HG03469 (cell line): ENCODE measurements around the gene MYH8.

ENCODE experiments used
- ATAC-seq: cut with Tn5 transposase; IDR thresholded peaks from one replicate; pipeline ENCODE4 v1.9.1; 2021; ENCODE audit warnings: mild to moderate bottlenecking, moderate library complexity, moderate number of reproducible peaks; ENCODE audit not compliant: unreplicated experiment

MYH8 gene

DNA sequence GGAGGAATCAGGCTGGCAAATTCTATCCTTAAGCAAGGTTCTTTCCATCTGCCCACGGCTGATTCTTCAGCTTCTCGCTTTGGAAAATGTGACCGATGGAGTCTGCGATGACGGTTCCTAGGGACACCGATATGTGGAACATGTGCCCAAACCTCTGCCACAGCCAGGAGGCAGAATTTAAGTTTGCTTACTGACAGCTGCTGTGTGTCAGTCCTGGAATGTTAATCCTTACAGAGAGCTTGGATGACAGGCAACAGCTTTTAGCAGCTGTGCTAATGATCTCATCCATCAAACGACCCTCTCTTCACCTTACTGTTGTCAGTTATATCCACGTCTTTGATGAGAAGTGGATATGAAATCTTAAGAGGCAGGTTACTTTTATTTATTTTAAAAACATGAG lies 37.6 kb downstream of the MYH8 start:
- no peak for ATAC-seq

DNA sequence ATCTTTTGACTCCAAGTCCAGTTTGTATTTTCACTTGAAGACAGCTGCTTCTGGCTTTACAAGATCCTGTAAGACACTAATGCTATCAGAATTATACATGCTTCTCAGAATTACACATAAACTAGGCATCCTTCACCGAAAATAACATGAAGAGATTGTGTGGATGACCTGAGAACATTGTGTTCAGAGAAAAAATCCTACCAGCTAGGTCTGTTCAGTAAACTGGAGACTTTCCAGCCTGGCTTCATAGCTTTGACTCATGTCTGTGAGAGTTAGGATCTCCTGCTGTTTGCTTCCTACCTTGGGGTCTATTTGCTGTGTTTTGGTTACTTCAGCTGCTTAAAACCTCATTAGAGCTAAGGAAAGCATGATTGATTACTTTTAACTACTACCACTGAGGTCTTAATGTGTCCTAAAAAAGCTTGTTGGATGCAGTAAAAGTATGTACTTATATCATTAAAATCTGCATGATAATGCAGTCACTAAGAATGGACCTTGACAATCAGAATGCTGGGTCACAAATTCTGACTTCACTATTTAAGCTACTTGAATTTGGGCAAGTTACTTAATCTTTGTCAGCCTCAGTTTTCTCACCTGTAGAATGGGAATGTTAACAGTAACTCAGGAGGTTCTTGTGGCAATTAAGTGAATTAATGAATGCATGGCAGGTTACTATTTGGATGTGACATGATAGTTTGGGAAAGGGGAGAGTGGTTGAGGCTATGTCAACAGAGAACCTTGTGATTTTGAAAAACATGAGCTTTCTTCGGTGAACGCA lies 40.9 kb downstream of the MYH8 start:
- no peak for ATAC-seq

DNA sequence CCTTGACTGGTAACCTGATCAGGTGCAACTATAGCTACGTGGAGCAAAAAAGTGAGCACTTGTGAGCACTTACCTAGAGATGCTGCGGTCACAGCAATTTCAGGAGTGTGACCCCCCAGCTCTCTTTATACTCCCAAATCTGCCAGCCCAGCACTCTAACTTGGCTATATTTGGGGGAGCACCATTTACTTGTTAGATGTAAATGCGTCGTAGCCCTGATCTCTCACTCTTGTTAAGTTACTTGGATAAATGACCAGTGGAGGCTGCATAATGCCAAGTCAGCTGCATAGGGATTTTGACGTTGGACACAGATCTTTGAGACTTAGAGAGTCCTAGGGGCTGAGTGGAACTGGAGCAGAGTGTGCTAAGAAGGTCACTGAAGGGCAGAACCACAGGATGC lies 48.8 kb downstream of the MYH8 start, which contains the start of gene MYH13:
MYH13 (minus strand) TSS at position 101 of the 400 bp plus-strand sequence. CDS start 8,476 bp downstream, outside the sequence.
- ATAC-seq, result no peak

DNA sequence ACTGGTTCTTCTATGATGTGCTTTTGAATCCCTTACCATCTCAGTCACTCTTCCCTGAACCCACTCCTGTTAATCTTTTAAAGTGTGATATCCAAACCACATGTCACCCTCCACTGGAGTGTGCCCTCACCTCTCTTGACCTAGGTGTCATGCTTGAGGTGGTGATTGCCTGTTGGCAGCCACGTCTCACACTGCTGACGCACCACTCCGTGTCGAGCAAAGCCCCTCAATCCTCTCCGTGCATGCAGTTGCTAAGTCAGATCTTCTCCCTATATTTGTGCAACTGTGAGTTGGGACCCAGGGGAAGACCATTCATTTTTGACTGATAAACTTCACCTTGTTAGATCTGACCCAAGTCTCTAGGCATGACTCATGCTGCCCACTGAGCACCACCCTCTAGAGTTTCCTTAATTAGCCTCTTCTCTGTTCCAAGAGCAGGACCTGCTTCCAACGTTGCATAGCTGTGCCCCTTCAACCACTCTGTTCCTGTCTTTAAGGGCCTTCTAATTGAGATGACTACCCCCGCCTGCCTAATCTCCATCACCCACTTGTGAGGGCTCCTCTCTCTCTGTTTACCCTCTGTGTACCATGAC lies 51.6 kb downstream of the MYH8 start:
- ATAC-seq, result no peak

DNA sequence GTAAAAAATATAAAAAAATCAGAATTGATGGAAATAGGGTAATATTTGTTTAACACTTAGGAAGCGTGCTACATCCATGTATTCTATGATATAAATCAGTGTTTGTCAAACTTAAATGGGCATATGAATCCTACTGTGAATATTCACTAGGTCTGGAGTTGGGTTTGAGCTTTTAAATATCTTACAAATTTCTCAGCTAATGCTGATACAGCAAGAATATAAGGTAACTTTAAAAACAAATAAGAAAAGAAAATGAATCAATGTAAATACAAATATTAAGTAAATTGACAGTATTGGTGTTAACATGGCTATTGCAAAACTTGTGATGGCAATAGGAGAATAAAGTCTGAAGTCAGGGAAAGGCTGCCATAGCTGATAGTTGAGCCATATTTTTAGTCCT lies 52.5 kb downstream of the MYH8 start:
- ATAC-seq, result no peak

DNA sequence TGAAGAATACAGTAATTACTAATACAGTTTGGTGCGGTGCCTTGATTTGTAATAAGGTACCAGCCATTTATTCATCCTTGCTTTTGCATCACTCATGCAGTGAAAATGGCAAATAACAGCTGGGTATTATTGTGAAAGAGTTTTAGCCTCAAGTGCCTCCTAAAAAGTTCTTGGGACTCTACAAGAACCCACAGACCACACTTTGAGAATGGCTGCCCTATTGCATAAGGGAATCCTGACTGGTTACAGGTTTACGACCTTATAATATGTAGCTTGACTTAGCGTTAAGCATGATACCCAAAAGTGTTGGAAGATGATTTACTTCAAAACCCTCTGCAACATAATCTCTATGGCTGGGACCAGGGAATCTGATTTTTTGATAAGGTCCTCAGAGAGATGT lies 53.2 kb downstream of the MYH8 start:
- ATAC-seq, result no peak

DNA sequence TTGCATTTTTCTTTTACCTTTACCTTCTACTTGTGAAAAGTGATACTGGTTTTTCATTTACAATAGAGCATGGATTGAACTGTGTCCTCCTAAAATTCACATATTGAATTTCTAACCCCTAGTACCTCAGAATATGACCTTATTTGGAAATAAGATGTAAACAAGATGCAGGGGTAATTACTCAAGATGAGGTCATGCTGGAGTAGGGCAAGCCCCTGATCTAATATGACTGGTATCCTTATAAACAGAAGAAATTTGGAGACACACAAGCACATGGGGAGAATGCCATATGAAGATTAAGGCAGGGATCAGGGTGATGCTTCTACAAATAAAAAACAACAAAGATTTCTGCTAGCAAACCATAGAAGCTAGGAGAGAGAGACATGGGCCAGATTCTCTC lies 61.2 kb downstream of the MYH8 start:
- no peak for ATAC-seq

DNA sequence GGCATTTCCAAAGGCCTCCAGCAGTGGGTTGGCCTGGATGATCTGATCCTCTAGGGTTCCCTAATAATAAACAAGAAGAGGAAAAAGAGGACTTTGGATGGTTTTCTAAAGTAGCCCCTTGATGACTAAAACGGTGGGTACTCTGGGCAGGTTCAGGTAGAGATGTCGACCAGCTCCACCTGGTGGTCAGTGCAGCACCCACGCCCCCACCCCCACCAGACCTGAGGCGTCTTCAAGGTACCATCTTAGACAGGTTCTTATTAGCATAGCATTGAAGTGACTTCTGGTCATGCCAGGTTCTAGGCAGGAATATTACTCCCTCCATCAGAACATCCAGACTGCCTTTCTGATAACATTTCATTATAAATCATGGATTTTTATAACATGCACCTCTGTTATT lies 64.0 kb downstream of the MYH8 start:
- no peak for ATAC-seq

DNA sequence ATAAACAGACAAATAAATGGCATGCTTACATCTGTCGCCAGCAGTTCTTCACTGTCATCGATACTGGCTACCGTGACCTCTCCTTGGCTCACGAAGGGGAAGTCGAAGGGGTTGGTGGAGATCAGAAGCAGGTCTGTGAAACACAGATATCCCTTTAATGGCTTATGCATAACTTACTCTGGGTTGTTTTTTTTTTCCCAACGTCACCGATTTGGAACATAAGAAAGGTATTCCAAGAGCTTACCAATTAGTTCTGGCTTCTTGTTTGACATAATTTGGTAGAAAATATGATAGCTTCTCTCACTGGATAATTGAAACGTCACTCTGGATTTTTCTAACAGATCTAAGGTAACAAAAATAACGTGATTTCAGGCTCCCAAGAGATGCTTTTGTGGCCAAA lies 67.1 kb downstream of the MYH8 start:
- ATAC-seq, result no peak

DNA sequence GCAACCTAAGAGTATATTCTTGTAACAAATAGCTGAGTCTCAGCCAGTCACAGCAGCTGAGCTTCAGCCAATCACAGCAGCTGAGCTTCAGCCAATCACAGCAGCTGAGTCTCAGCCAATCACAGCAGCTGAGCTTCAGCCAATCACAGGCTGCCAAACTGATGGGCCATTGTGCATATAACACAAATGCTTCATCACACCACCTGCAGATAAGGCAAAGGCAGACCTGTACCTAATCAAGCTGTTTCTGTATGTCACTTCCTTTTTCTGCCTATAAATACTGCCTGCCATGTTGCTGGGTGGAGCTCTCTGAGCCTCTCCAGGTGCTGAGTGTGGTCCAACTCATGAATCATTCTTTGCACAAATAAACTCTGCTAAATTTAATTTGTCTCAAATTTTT lies 68.9 kb downstream of the MYH8 start:
- ATAC-seq, result no peak

DNA sequence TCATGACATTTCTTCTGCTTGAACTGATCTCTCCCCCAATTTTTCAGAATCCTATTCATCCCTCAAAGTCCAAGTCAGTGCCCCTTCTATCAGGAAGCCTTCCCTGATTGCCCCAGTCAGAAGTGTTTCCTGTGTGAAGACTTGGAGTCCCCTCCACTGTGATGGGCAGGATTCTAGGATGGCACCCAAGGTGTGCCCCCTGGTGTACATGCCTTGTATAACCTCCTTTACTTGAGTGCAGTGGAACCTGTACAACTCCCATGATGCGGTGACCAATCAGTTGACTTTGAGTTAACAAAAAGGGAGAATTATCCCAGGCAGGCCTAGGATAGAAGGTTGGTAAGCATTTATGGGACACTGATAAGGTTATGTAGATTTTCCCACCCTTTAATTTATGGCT lies 72.3 kb downstream of the MYH8 start:
- no peak for ATAC-seq

DNA sequence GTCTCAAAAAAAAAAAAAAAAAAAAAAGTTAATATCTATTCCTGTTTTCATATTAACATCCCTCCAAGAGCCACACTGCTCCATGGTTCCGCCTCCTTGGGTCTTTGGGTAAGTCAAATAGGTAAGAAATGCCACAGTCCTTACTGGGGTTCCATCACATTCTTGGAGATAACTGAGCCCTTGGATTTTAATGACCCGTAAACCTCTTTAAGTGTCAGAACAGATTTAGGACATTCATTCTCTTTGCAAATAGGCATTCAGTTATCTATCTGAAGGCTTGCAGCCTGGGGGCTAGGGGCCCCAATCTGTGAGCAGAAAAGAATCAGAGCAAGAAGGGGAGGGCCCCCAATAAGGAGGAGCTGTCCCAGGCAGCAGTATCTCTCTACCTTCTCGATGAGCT lies 76.9 kb downstream of the MYH8 start:
- no peak for ATAC-seq
